GM12873 (cell line): ENCODE data around the gene UROC1.

Experiments
- TF ChIP-seq, protein P1 (sequence below): IDR thresholded peaks from 2 replicates; pipeline ENCODE4 v1.5.1; 2012; ENCODE audit warnings: low read depth, mild to moderate bottlenecking, moderate library complexity, low read length, control low read depth; ENCODE audit not compliant: insufficient read depth; ENCODE audit errors: missing control alignments

Gene UROC1

DNA sequence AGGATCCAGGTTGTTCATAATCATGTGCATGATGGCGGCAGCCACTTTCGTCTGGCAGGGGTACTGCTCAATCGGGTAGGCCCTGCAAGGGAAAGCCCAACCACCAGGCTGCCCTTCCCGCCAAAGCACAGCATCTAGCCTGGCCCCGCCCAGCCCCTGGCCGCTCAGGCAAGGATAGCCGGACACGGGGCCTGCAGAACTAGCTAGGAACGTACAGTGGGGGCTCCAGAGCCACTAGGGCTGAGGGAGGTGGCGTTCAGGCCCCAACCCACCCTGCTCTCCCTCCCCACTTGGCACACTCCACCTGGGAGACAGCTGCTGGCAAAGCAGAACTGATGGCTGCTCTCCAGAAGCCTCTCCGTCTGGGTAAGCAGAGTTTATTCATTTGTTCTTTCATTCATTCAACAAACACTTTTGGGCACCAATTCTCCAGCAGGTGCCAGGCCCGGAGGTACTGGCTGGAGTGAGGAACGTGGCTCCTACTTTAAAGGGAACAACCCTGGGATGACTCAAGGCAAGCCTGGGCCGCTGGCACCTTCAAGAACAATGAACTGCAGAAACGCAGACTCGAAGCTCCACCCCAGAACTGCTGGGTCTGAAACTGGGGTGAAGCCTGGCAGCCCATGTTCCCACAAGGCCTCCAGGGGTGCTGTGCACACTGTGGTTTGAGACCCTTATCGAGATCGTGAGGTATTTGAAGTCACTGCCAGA lies 7.8 kb downstream of the UROC1 start:
- TF ChIP-seq, protein P1, sequence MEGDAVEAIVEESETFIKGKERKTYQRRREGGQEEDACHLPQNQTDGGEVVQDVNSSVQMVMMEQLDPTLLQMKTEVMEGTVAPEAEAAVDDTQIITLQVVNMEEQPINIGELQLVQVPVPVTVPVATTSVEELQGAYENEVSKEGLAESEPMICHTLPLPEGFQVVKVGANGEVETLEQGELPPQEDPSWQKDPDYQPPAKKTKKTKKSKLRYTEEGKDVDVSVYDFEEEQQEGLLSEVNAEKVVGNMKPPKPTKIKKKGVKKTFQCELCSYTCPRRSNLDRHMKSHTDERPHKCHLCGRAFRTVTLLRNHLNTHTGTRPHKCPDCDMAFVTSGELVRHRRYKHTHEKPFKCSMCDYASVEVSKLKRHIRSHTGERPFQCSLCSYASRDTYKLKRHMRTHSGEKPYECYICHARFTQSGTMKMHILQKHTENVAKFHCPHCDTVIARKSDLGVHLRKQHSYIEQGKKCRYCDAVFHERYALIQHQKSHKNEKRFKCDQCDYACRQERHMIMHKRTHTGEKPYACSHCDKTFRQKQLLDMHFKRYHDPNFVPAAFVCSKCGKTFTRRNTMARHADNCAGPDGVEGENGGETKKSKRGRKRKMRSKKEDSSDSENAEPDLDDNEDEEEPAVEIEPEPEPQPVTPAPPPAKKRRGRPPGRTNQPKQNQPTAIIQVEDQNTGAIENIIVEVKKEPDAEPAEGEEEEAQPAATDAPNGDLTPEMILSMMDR: no peak

DNA sequence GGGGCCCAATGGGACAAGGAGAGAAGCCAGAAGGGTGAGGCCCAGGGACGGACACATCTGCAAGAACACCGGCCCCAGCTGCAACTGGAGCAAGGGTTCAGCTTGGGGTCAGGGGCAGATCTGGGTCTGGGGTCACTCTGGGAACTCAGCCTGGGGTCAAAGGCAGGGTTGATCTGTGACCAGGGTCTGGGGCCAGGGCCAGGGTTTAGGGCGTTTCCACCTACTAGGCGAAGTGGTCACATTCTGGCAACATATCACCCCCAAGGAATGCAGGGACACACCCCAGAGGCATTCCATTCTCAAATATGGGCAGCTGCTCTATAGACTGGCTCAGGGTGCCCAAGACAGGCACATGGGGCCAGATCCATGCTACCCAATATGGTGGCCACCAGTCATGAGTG lies 9.0 kb downstream of the UROC1 start:
- TF ChIP-seq, protein P1: no peak

DNA sequence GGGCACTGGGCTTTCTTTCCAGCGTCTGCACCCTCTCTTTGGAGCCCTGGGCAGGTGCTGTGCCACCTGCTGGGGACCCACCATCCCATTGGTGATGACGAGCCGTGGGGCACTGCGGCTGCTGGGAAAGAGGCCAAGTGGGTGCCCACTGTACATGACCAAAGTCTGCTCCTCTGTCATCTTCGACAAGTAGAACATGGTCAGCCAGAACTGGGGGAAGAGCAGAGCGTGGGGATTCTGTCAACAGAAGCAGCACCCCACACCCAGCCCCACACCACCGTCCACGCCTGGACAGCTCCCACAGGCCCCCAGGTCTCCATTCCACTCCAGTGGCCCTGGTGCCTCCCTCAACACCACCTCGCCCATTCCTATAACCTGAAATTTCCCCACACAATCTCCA lies 9.7 kb downstream of the UROC1 start:
- TF ChIP-seq, protein P1: no peak

DNA sequence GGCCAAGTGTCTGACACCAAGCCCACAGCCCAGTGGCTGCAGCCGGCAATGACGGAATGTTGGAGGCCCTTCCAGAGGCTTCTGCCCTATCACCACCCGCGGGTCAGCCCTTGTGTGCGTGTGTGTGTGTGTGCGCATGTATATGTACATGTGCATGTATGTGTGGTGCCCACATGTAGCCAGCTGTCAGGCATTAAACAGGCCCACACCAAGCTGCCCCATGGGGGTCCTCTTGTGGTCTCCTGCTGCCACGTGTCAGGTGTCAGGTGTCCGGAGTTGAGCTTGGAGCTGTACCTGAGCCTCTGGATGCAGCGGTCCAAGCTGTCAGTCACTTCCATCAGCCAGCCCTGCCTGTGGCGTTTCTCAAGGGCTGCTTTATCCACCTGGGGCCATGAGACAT lies 13.9 kb downstream of the UROC1 start:
- TF ChIP-seq, protein P1: no peak

DNA sequence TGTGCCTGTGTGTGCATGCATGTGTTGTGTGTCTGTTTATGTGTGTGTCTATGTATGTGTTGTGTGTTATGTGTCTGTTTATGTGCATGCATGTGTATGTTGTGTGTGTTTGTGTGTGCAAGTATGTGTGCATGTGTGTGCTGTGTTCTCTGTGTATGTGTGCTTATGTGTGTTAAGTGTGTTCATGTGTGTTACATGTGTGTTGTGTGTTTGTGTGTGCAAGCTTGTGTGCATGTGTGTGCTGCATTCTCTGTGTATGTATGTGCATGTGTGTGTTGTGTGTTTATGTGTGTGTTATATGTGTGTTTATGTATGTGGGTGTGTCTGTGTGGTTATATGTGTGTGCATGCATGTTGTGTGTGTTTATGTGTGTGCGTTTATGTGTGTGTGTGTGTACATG lies 14.9 kb downstream of the UROC1 start:
- TF ChIP-seq, protein P1: no peak

DNA sequence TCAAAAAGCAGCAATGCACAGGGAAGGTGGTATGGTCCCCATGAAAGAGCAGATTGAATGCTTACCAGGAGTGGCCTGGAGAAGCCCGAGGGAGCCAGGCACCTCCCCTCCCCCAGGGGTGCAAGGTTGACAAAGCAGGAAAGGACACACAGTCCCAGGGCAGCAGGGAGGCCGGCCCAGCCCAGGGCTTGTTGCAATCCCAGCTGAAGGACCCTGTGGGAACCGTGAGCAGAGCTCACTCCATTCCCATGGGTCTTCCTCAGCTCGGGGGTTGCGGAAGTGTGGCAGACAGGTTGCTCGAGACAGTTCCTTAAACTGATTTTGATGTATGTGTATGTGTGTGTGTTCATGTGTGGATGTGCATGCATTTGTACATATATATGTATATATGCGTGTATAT lies 15.8 kb downstream of the UROC1 start:
- TF ChIP-seq, protein P1: no peak

DNA sequence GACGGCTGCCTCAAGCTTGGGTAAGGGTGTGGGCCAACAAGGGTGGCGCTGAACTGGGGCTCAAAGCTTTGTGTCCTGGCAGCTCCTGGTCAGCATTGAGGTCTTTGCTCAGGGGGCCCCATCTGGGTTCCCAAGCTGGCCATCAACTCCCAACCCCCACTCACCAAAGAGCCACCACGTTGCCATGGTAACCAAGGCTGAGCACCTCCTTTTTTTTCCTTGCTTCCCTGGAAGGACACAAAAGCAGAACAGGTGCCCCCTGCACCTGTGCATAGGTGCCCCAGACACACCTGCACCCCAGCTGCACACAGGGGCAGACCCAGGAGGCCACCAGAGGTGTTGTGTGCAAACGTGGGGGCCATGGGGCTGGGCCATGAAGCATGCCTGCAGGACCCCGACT lies 16.5 kb downstream of the UROC1 start:
- TF ChIP-seq, protein P1: no peak
